ENCODE data around the gene AUTS2.

The AUTS2 gene

GRCh38 chr7:70539617-70540016, 941.3 kb downstream of the AUTS2 start:
- DNase-seq, result no peak

- no peak for DNase-seq
Measured at GRCh38 chr7:70540641-70541040, 942.4 kb downstream of the AUTS2 start.

GRCh38 chr7:70542750-70543376, 944.6 kb downstream of the AUTS2 start:
- no peak for DNase-seq

GRCh38 chr7:70544016-70544415, 945.7 kb downstream of the AUTS2 start:
- DNase-seq, result no peak

- DNase-seq, result no peak
Measured at GRCh38 chr7:70545214-70545613, 946.9 kb downstream of the AUTS2 start.

GRCh38 chr7:70552141-70552540, 953.9 kb downstream of the AUTS2 start:
- DNase-seq, result no peak

- DNase-seq, result peak; percentile 11 to 58
Measured at GRCh38 chr7:70553364-70553763, 955.1 kb downstream of the AUTS2 start.

GRCh38 chr7:70554646-70555045, 956.4 kb downstream of the AUTS2 start:
- peak in 1 of 2 experiments; percentile 56 for DNase-seq

- no peak for DNase-seq
Measured at GRCh38 chr7:70556761-70557160, 958.5 kb downstream of the AUTS2 start.

GRCh38 chr7:70557338-70557737, 959.1 kb downstream of the AUTS2 start:
- peak in 1 of 2 experiments; percentile 23 for DNase-seq

- DNase-seq, result no peak
Measured at GRCh38 chr7:70559815-70560214, 961.5 kb downstream of the AUTS2 start.

GRCh38 chr7:70563960-70564359, 965.7 kb downstream of the AUTS2 start:
- DNase-seq, result no peak

GRCh38 chr7:70565721-70566370, 967.6 kb downstream of the AUTS2 start:
- peak in 1 of 2 experiments; percentile 1 for DNase-seq

- DNase-seq, result no peak
Measured at GRCh38 chr7:70566671-70567070, 968.4 kb downstream of the AUTS2 start.

- peak; percentile 18 to 45 for DNase-seq
Measured at GRCh38 chr7:70568674-70569334, 970.5 kb downstream of the AUTS2 start.

GRCh38 chr7:70569335-70569819, 971.1 kb downstream of the AUTS2 start:
- peak; percentile 82 to 90 for DNase-seq

- DNase-seq, result no peak
Measured at GRCh38 chr7:70570029-70570428, 971.8 kb downstream of the AUTS2 start.

GRCh38 chr7:70570961-70571360, 972.7 kb downstream of the AUTS2 start:
- DNase-seq, result no peak

- DNase-seq, result no peak
Measured at GRCh38 chr7:70571403-70571934, 973.2 kb downstream of the AUTS2 start.

- DNase-seq, result peak; percentile 17 to 38
Measured at GRCh38 chr7:70571961-70572360, 973.7 kb downstream of the AUTS2 start.

GRCh38 chr7:70572571-70572970, 974.3 kb downstream of the AUTS2 start:
- peak in 1 of 2 experiments; percentile 15 for DNase-seq

- peak; percentile 86 to 94 for DNase-seq
Measured at GRCh38 chr7:70573071-70573661, 974.9 kb downstream of the AUTS2 start.

GRCh38 chr7:70573696-70574095, 975.4 kb downstream of the AUTS2 start:
- peak in 1 of 2 experiments; percentile 15 for DNase-seq
